Peyer's patch (tissue), 4 donors: ENCODE results near the gene ADGRL3. TPM values are rescaled to one million over a fixed set of nuclear protein-coding genes. Genes with fewer than 3 reads are reported as not detected.

Experiments
- DNase-seq, 3 donors: peaks; one replicate each; pipeline ENCODE4 v3.0.0-alpha.2; 2017 to 2019
- H3K27ac ChIP-seq, 4 donors: fragments of 200-600 bp; sonication (generic); one replicate each; pipeline ENCODE4 v1.5.1; 2016 to 2019
- H3K27me3 ChIP-seq, 2 donors: fragments of 200-600 bp; sonication (generic); one replicate each; pipeline ENCODE4 v1.5.1; 2019
- H3K36me3 ChIP-seq, 3 donors: fragments of 200-600 bp; sonication (generic); one replicate each; pipeline ENCODE4 v1.5.1; 2016 to 2019
- H3K4me1 ChIP-seq, 4 donors: fragments of 200-600 bp; sonication (generic); one replicate each; pipeline ENCODE4 v1.5.1; 2016 to 2019
- H3K4me3 ChIP-seq, 4 donors: fragments of 200-600 bp; sonication (generic); 1 replicate in 3 of 4; 2 replicates in 1 of 4; pipeline ENCODE4 v1.5.1; 2016 to 2019; ENCODE audit warnings: mild to moderate bottlenecking in 1 of 4
- H3K9me3 ChIP-seq, 4 donors: fragments of 200-600 bp; sonication (generic); one replicate each; pipeline ENCODE4 v1.5.1; 2016 to 2019; ENCODE audit warnings: mild to moderate bottlenecking in 1 of 4
- POLR2A ChIP-seq, 2 donors: fragments of 450-650 bp; IDR thresholded peaks; one replicate each; pipeline ENCODE4 v1.5.1; 2017; ENCODE audit warnings: antibody characterized with exemption in 2 of 2, mild to moderate bottlenecking in 2 of 2, moderate library complexity in 2 of 2
- total RNA-seq, 4 donors: library from RNA; depleted of rRNA; stranded (reverse); fragments of >200 nt; gene quantifications; one replicate each; pipeline ENCODE4 v1.1.0, GENCODE V29; 2016
- TF ChIP-seq, protein P1 (sequence below), 6 experiments: fragments of 450-650 bp in 4 of 6; fragments of 200-600 bp in 2 of 6; sonication (generic) in 1 of 6; IDR thresholded peaks; one replicate each; pipeline ENCODE4 v1.5.1; 2017 to 2019; ENCODE audit warnings: antibody characterized with exemption in 6 of 6, mild to moderate bottlenecking in 3 of 6, moderate library complexity in 1 of 6

The ADGRL3 gene
- total RNA-seq, result 10 to 100 TPM in 1 of 4 donors, 1 to 10 TPM in 3; 3.7 to 39.6 (median 9.1) TPM

DNA sequence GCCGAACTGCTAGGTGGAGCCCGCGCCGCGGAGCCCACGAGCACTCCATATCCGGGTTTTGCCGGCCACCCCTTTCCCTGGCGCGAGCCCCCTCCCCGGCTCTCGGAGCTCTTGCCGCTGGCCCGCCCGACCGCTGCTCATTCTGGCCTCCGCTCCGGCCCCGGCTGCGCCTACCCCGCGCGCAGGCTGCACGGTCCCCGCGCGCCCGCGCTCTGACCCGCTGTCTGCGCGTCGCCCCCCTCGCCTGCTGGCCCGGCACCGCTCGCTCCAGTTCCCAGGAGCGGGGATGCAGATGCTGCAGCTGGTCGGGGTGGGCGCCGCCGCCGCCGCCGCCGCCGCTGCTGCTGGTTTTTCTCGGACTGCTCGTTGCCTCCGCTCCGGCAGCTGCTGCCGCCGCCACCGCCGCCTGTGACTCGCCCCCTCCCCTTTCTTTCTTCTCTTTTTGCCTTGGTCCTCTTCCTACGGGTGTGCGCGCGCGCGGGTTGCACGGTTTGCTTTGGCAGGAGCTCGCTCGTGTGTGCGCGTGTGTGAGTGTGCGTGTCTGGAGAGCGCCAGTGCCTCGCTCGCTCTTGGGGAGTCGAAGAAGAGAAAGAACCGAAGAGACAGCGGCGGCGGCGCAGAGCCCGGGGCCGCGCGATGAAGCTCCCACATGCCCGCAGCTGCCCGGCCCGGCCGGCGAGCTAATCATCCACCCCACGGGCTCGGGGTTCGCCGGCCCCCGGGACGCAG, at the start of gene ADGRL3:
Gene ADGRL3, plus strand, starts transcription at position 140 of the 729 bp plus-strand sequence.
- Histone ChIP-seq H3K4me1 (no peaks in the 10 kb centered on the region), H3K36me3 (no peaks in the 10 kb centered on the region), H3K27ac (peak within 1 kb of the TSS; percentile 25 to 76 (median 58)), H3K27me3 (peaks cover 0 to 9% of the 10 kb centered on the region in 2 donors), H3K9me3 (no peaks in the 10 kb centered on the region), H3K4me3 (peak within 1 kb of the TSS; percentile 28 to 58 (median 42))
- DNase-seq, result peak in 2 of 3 donors; percentile 41 to 48
- no peak for TF ChIP-seq POLR2A (IDR thresholded peaks at IDR 0.05)
- TF ChIP-seq, protein P1, sequence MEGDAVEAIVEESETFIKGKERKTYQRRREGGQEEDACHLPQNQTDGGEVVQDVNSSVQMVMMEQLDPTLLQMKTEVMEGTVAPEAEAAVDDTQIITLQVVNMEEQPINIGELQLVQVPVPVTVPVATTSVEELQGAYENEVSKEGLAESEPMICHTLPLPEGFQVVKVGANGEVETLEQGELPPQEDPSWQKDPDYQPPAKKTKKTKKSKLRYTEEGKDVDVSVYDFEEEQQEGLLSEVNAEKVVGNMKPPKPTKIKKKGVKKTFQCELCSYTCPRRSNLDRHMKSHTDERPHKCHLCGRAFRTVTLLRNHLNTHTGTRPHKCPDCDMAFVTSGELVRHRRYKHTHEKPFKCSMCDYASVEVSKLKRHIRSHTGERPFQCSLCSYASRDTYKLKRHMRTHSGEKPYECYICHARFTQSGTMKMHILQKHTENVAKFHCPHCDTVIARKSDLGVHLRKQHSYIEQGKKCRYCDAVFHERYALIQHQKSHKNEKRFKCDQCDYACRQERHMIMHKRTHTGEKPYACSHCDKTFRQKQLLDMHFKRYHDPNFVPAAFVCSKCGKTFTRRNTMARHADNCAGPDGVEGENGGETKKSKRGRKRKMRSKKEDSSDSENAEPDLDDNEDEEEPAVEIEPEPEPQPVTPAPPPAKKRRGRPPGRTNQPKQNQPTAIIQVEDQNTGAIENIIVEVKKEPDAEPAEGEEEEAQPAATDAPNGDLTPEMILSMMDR (IDR thresholded peaks at IDR 0.05), result no peak

DNA sequence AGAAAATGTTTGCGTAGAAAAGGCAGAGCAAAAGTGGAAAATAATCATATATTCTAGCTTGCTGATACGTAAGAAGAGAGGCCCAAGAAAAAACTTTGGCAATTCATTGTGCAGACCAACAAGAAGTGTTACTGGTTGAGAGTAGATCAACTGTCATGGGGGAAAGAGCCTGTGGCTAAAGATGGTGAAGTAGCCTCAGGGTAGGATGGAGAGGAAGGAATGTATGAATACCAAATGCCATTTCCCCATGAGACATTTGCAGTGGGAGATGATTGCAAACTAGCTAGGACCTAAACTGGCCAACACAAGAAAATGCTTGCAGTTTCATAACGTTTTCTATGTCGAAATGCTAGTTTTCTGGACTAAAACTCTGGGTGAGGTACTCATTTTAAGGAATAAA, 47.7 kb upstream of the ADGRL3 start:
- no peak for DNase-seq
- H3K27ac ChIP-seq, result no peak overlapping the region
- TF ChIP-seq POLR2A (IDR thresholded peaks at IDR 0.05), result no peak
- TF ChIP-seq, protein P1 (IDR thresholded peaks at IDR 0.05), result no peak
- no peaks in the 10 kb centered on the region for H3K4me1 ChIP-seq
- no peaks in the 10 kb centered on the region for H3K27me3 ChIP-seq
- no peak overlapping the region for H3K4me3 ChIP-seq
- no peaks in the 10 kb centered on the region for H3K36me3 ChIP-seq
- H3K9me3 ChIP-seq, result no peaks in the 10 kb centered on the region

DNA sequence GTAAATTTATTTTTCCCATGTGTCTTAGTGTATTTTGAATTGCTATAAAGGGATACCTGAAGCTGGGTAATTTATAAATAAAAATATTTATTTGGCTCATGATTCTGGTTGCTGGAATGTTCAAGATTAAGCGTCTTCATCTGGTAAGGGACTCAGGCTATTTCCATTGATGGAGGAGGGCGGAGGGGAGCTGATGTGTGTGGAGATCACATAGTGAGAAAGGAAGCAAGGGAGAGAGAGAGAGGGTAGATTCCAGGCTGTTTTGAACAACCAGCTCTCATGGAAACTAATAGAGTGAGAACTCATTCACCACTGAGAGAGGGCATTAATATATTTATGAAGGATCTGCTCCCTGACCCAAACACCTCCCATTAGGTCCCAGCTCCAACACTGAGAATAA, 39.6 kb upstream of the ADGRL3 start:
- Histone ChIP-seq H3K4me3 (no peak overlapping the region), H3K27ac (no peak overlapping the region), H3K27me3 (no peaks in the 10 kb centered on the region), H3K9me3 (no peaks in the 10 kb centered on the region), H3K36me3 (no peaks in the 10 kb centered on the region), H3K4me1 (no peaks in the 10 kb centered on the region)
- TF ChIP-seq, protein P1 (IDR thresholded peaks at IDR 0.05), result no peak
- no peak for TF ChIP-seq POLR2A (IDR thresholded peaks at IDR 0.05)
- no peak for DNase-seq

DNA sequence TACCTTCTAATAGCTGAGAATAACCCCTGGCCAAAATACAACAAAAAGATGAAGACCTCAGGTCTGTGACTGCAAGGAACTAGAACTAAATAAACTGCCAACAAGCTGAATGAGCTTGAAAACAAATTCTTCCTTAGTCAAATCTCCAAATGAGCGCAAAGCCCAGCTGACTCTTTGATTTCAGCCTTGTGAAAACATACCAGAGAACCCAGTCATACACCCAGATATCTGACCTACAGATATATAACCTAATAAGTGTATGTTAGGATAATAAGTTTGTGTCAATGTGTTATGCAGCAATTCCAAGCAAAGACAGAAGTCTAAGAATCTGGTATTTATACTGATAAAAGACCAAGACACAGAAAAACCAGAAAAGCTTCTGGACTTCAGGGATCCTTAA, 38.0 kb upstream of the ADGRL3 start:
- H3K27ac ChIP-seq, result no peak overlapping the region
- no peaks in the 10 kb centered on the region for H3K27me3 ChIP-seq
- DNase-seq, result no peak
- H3K4me1 ChIP-seq, result no peaks in the 10 kb centered on the region
- no peaks in the 10 kb centered on the region for H3K9me3 ChIP-seq
- H3K36me3 ChIP-seq, result no peaks in the 10 kb centered on the region
- TF ChIP-seq POLR2A (IDR thresholded peaks at IDR 0.05), result no peak
- TF ChIP-seq, protein P1 (IDR thresholded peaks at IDR 0.05), result no peak
- no peak overlapping the region for H3K4me3 ChIP-seq

DNA sequence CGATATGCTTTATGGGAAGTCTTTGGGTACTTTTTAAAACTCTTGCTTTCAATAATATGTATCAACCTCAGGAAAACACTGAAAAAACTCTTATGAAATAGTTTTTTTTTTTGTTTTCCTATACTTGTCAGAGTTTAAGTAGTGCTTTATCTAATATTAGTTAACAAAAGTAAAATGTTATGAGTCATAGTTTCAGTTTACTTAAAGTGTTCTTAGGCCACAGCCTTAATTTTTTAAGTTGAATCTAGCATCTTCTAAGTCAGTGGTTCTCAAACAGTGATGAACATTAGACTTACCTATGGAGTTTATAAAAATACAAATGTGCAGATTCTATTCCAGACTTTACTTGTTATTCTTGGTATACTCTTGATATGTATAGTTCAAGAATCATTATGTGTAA, 26.3 kb upstream of the ADGRL3 start:
- no peaks in the 10 kb centered on the region for H3K27me3 ChIP-seq
- H3K4me1 ChIP-seq, result no peaks in the 10 kb centered on the region
- no peak for DNase-seq
- no peak overlapping the region for H3K4me3 ChIP-seq
- no peak overlapping the region for H3K27ac ChIP-seq
- H3K36me3 ChIP-seq, result no peaks in the 10 kb centered on the region
- TF ChIP-seq, protein P1 (IDR thresholded peaks at IDR 0.05), result no peak
- no peak for TF ChIP-seq POLR2A (IDR thresholded peaks at IDR 0.05)
- no peaks in the 10 kb centered on the region for H3K9me3 ChIP-seq
